ENCODE results near the gene FBXO28.
"Not testable (repeated sequence)": the region's sequence is repeated elsewhere in the genome, so short reads cannot be mapped to it uniquely, and the experiment has no call there.

The FBXO28 gene

GRCh38 chr1:224113918-224114786, at the start of gene FBXO28:
FBXO28 (plus strand) TSS chr1:224114111; CDS start chr1:224114130, 19 bp downstream.
- DNase-seq: peak; percentile 92 to 94

GRCh38 chr1:224064150-224064549, 49.8 kb upstream of the FBXO28 start:
- DNase-seq: no peak

- no peak for DNase-seq
Measured at GRCh38 chr1:224065455-224065854, 48.5 kb upstream of the FBXO28 start.

GRCh38 chr1:224067207-224067606, 46.7 kb upstream of the FBXO28 start:
- DNase-seq: no peak

- no peak for DNase-seq
Measured at GRCh38 chr1:224067621-224068457, 46.1 kb upstream of the FBXO28 start.

- no peak for DNase-seq
Measured at GRCh38 chr1:224068458-224069072, 45.3 kb upstream of the FBXO28 start.

GRCh38 chr1:224069138-224069537, 44.8 kb upstream of the FBXO28 start:
- DNase-seq: no peak

GRCh38 chr1:224070521-224070920, 43.4 kb upstream of the FBXO28 start:
- no peak for DNase-seq

- no peak for DNase-seq
Measured at GRCh38 chr1:224076407-224076806, 37.5 kb upstream of the FBXO28 start.

- not testable (repeated sequence) for DNase-seq
Measured at GRCh38 chr1:224079644-224080043, 34.3 kb upstream of the FBXO28 start.

- no peak for DNase-seq
Measured at GRCh38 chr1:224080115-224080774, 33.7 kb upstream of the FBXO28 start.

GRCh38 chr1:224081604-224082003, 32.3 kb upstream of the FBXO28 start:
- no peak for DNase-seq

GRCh38 chr1:224082146-224082545, 31.8 kb upstream of the FBXO28 start:
- no peak for DNase-seq

GRCh38 chr1:224084867-224085266, 29.0 kb upstream of the FBXO28 start:
- no peak for DNase-seq

GRCh38 chr1:224085421-224086108, 28.3 kb upstream of the FBXO28 start:
- DNase-seq: no peak

GRCh38 chr1:224087286-224087794, 26.6 kb upstream of the FBXO28 start:
- DNase-seq: no peak

GRCh38 chr1:224089583-224089982, 24.3 kb upstream of the FBXO28 start:
- no peak for DNase-seq

- no peak for DNase-seq
Measured at GRCh38 chr1:224090116-224090515, 23.8 kb upstream of the FBXO28 start.

- no peak for DNase-seq
Measured at GRCh38 chr1:224092111-224092510, 21.8 kb upstream of the FBXO28 start.

- DNase-seq: no peak
Measured at GRCh38 chr1:224092601-224093000, 21.3 kb upstream of the FBXO28 start.

GRCh38 chr1:224095339-224095738, 18.6 kb upstream of the FBXO28 start:
- DNase-seq: no peak

- DNase-seq: no peak
Measured at GRCh38 chr1:224095867-224096266, 18.0 kb upstream of the FBXO28 start.

All from activated T-cell treated with anti-CD3 and anti-CD28 coated beads, Interleukin-2, amount 50 U/mL, for 48 hours (primary cell).